ENCODE results near the gene CNN3.

Gene CNN3

GRCh38 chr1:94912263-94913184 is 14.4 kb downstream of the CNN3 start:
- no peaks in the 10 kb centered on the region for H3K9me3 ChIP-seq (ENCODE audit: insufficient read depth, low read depth, low read length)
- peaks cover 27% of the 10 kb centered on the region for H3K36me3 ChIP-seq (ENCODE audit: insufficient read depth, low read depth, low read length)
- H3K27ac ChIP-seq (ENCODE audit: low read length) = no peak overlapping the region
- H3K27me3 ChIP-seq (ENCODE audit: insufficient read depth, low read length) = no peaks in the 10 kb centered on the region
- no peak overlapping the region for H3K4me3 ChIP-seq (ENCODE audit: low read length)
- H3K4me1 ChIP-seq (ENCODE audit: insufficient read depth, low read length) = peaks cover 32% of the 10 kb centered on the region
- no peak overlapping the region for H3K9ac ChIP-seq (ENCODE audit: low read depth, low read length)

- Histone ChIP-seq H3K4me3 (ENCODE audit: low read length) (0 out of 2 replicates have a peak overlapping the region, but pooled peaks have one; percentile 4), H3K4me1 (ENCODE audit: insufficient read depth, low read length) (peaks cover 32% of the 10 kb centered on the region), H3K27ac (ENCODE audit: low read length) (no peak overlapping the region), H3K27me3 (ENCODE audit: insufficient read depth, low read length) (no peaks in the 10 kb centered on the region), H3K9me3 (ENCODE audit: insufficient read depth, low read depth, low read length) (no peaks in the 10 kb centered on the region), H3K9ac (ENCODE audit: low read depth, low read length) (no peak overlapping the region), H3K36me3 (ENCODE audit: insufficient read depth, low read depth, low read length) (peaks cover 35% of the 10 kb centered on the region; the same call in 1 of the 2 replicates)
Observed at GRCh38 chr1:94909486-94909885, 17.4 kb downstream of the CNN3 start.

GRCh38 chr1:94908965-94909364 is 17.9 kb downstream of the CNN3 start:
- Histone ChIP-seq H3K9me3 (ENCODE audit: insufficient read depth, low read depth, low read length) (no peaks in the 10 kb centered on the region), H3K4me1 (ENCODE audit: insufficient read depth, low read length) (peaks cover 32% of the 10 kb centered on the region), H3K36me3 (ENCODE audit: insufficient read depth, low read depth, low read length) (peaks cover 35% of the 10 kb centered on the region; the same call in 1 of the 2 replicates), H3K27me3 (ENCODE audit: insufficient read depth, low read length) (no peaks in the 10 kb centered on the region), H3K27ac (ENCODE audit: low read length) (no peak overlapping the region), H3K4me3 (ENCODE audit: low read length) (no peak overlapping the region), H3K9ac (ENCODE audit: low read depth, low read length) (no peak overlapping the region)

GRCh38 chr1:94908190-94908589 is 18.7 kb downstream of the CNN3 start:
- H3K4me3 ChIP-seq (ENCODE audit: low read length) = no peak overlapping the region
- H3K4me1 ChIP-seq (ENCODE audit: insufficient read depth, low read length) = peaks cover 32% of the 10 kb centered on the region
- H3K36me3 ChIP-seq (ENCODE audit: insufficient read depth, low read depth, low read length) = peaks cover 43% of the 10 kb centered on the region

GRCh38 chr1:94907136-94907535 is 19.8 kb downstream of the CNN3 start:
- H3K9ac ChIP-seq (ENCODE audit: low read depth, low read length) = no peak overlapping the region
- H3K36me3 ChIP-seq (ENCODE audit: insufficient read depth, low read depth, low read length) = peaks cover 54% of the 10 kb centered on the region
- H3K4me3 ChIP-seq (ENCODE audit: low read length) = no peak overlapping the region
- no peak overlapping the region for H3K27ac ChIP-seq (ENCODE audit: low read length)
- H3K27me3 ChIP-seq (ENCODE audit: insufficient read depth, low read length) = no peaks in the 10 kb centered on the region
- peaks cover 22% of the 10 kb centered on the region for H3K4me1 ChIP-seq (ENCODE audit: insufficient read depth, low read length)
- no peaks in the 10 kb centered on the region for H3K9me3 ChIP-seq (ENCODE audit: insufficient read depth, low read depth, low read length)

More at GRCh38 chr1:94908190-94908589, 18.7 kb downstream of the CNN3 start:
- H3K27ac ChIP-seq (ENCODE audit: low read length) = no peak overlapping the region
- H3K9ac ChIP-seq (ENCODE audit: low read depth, low read length) = no peak overlapping the region
- H3K27me3 ChIP-seq (ENCODE audit: insufficient read depth, low read length) = no peaks in the 10 kb centered on the region
- H3K9me3 ChIP-seq (ENCODE audit: insufficient read depth, low read depth, low read length) = no peaks in the 10 kb centered on the region

- no peaks in the 10 kb centered on the region for H3K27me3 ChIP-seq (ENCODE audit: insufficient read depth, low read length)
- H3K36me3 ChIP-seq (ENCODE audit: insufficient read depth, low read depth, low read length) = peaks cover 61% of the 10 kb centered on the region
- no peak overlapping the region for H3K9ac ChIP-seq (ENCODE audit: low read depth, low read length)
- no peak overlapping the region for H3K27ac ChIP-seq (ENCODE audit: low read length)
- peaks cover 22% of the 10 kb centered on the region for H3K4me1 ChIP-seq (ENCODE audit: insufficient read depth, low read length)
- H3K4me3 ChIP-seq (ENCODE audit: low read length) = no peak overlapping the region
- H3K9me3 ChIP-seq (ENCODE audit: insufficient read depth, low read depth, low read length) = no peaks in the 10 kb centered on the region
Observed at GRCh38 chr1:94906382-94906781, 20.5 kb downstream of the CNN3 start.

GRCh38 chr1:94905207-94905606 is 21.7 kb downstream of the CNN3 start:
- Histone ChIP-seq H3K4me1 (ENCODE audit: insufficient read depth, low read length) (peaks cover 14% of the 10 kb centered on the region), H3K9me3 (ENCODE audit: insufficient read depth, low read depth, low read length) (no peaks in the 10 kb centered on the region), H3K9ac (ENCODE audit: low read depth, low read length) (no peak overlapping the region), H3K27ac (ENCODE audit: low read length) (no peak overlapping the region), H3K4me3 (ENCODE audit: low read length) (no peak overlapping the region), H3K36me3 (ENCODE audit: insufficient read depth, low read depth, low read length) (peaks cover 61% of the 10 kb centered on the region), H3K27me3 (ENCODE audit: insufficient read depth, low read length) (no peaks in the 10 kb centered on the region)

GRCh38 chr1:94903280-94904009 is 23.5 kb downstream of the CNN3 start:
- no peak overlapping the region for H3K9ac ChIP-seq (ENCODE audit: low read depth, low read length)
- no peaks in the 10 kb centered on the region for H3K27me3 ChIP-seq (ENCODE audit: insufficient read depth, low read length)
- 0 out of 2 replicates have a peak, but pooled peaks cover 4% of the 10 kb centered on the region for H3K4me1 ChIP-seq (ENCODE audit: insufficient read depth, low read length)
- H3K27ac ChIP-seq (ENCODE audit: low read length) = no peak overlapping the region
- H3K4me3 ChIP-seq (ENCODE audit: low read length) = no peak overlapping the region
- H3K9me3 ChIP-seq (ENCODE audit: insufficient read depth, low read depth, low read length) = no peaks in the 10 kb centered on the region
- peaks cover 75% of the 10 kb centered on the region for H3K36me3 ChIP-seq (ENCODE audit: insufficient read depth, low read depth, low read length)

- Histone ChIP-seq H3K27me3 (ENCODE audit: insufficient read depth, low read length) (no peaks in the 10 kb centered on the region), H3K4me3 (ENCODE audit: low read length) (no peak overlapping the region), H3K9me3 (ENCODE audit: insufficient read depth, low read depth, low read length) (no peaks in the 10 kb centered on the region), H3K36me3 (ENCODE audit: insufficient read depth, low read depth, low read length) (peaks cover 83% of the 10 kb centered on the region), H3K9ac (ENCODE audit: low read depth, low read length) (no peak overlapping the region), H3K27ac (ENCODE audit: low read length) (no peak overlapping the region), H3K4me1 (ENCODE audit: insufficient read depth, low read length) (no peaks in the 10 kb centered on the region)
Observed at GRCh38 chr1:94901841-94902240, 25.1 kb downstream of the CNN3 start.

- no peaks in the 10 kb centered on the region for H3K27me3 ChIP-seq (ENCODE audit: insufficient read depth, low read length)
- H3K9ac ChIP-seq (ENCODE audit: low read depth, low read length) = no peak overlapping the region
- peaks cover 3% of the 10 kb centered on the region; the same call in 1 of the 2 replicates for H3K4me1 ChIP-seq (ENCODE audit: insufficient read depth, low read length)
- no peak overlapping the region for H3K27ac ChIP-seq (ENCODE audit: low read length)
- H3K4me3 ChIP-seq (ENCODE audit: low read length) = no peak overlapping the region
- H3K9me3 ChIP-seq (ENCODE audit: insufficient read depth, low read depth, low read length) = no peaks in the 10 kb centered on the region
- peaks cover 93% of the 10 kb centered on the region for H3K36me3 ChIP-seq (ENCODE audit: insufficient read depth, low read depth, low read length)
Observed at GRCh38 chr1:94899756-94900155, 27.2 kb downstream of the CNN3 start.

- no peaks in the 10 kb centered on the region for H3K9me3 ChIP-seq (ENCODE audit: insufficient read depth, low read depth, low read length)
- H3K27ac ChIP-seq (ENCODE audit: low read length) = no peak overlapping the region
- no peaks in the 10 kb centered on the region for H3K27me3 ChIP-seq (ENCODE audit: insufficient read depth, low read length)
- H3K36me3 ChIP-seq (ENCODE audit: insufficient read depth, low read depth, low read length) = peaks cover 87% of the 10 kb centered on the region
- H3K4me3 ChIP-seq (ENCODE audit: low read length) = no peak overlapping the region
- H3K4me1 ChIP-seq (ENCODE audit: insufficient read depth, low read length) = peaks cover 3% of the 10 kb centered on the region; the same call in 1 of the 2 replicates
- H3K9ac ChIP-seq (ENCODE audit: low read depth, low read length) = no peak overlapping the region
Observed at GRCh38 chr1:94898491-94899385, 28.2 kb downstream of the CNN3 start.
